Raji (cell line): ENCODE results near the gene ZNF280D.

ENCODE experiments used
- POLR2A ChIP-seq: IDR thresholded peaks from 2 replicates; pipeline ENCODE4 v1.6.1; 2011; ENCODE audit warnings: low read depth, low read length, control low read depth; ENCODE audit not compliant: insufficient read depth

The ZNF280D gene

GRCh38 chr15:56759450-56759845 lies 26.1 kb upstream of the ZNF280D start:
- no peak for TF ChIP-seq POLR2A

GRCh38 chr15:56758770-56759449 lies 25.6 kb upstream of the ZNF280D start:
- no peak for TF ChIP-seq POLR2A

- TF ChIP-seq POLR2A, result no peak
Measured at GRCh38 chr15:56757875-56758274, 24.6 kb upstream of the ZNF280D start.

GRCh38 chr15:56754772-56755370 lies 21.6 kb upstream of the ZNF280D start:
- no peak for TF ChIP-seq POLR2A

- no peak for TF ChIP-seq POLR2A
Measured at GRCh38 chr15:56752986-56753385, 19.7 kb upstream of the ZNF280D start.

- no peak for TF ChIP-seq POLR2A
Measured at GRCh38 chr15:56749982-56750381, 16.7 kb upstream of the ZNF280D start.

- TF ChIP-seq POLR2A, result no peak
Measured at GRCh38 chr15:56744701-56745683, 11.7 kb upstream of the ZNF280D start.

GRCh38 chr15:56741541-56741940 lies 8.2 kb upstream of the ZNF280D start:
- no peak for TF ChIP-seq POLR2A

- TF ChIP-seq POLR2A, result no peak
Measured at GRCh38 chr15:56739964-56740640, 6.8 kb upstream of the ZNF280D start.

- TF ChIP-seq POLR2A, result no peak
Measured at GRCh38 chr15:56739474-56739873, 6.2 kb upstream of the ZNF280D start.

- no peak for TF ChIP-seq POLR2A
Measured at GRCh38 chr15:56737791-56738190, 4.5 kb upstream of the ZNF280D start.

- TF ChIP-seq POLR2A, result no peak
Measured at GRCh38 chr15:56736881-56737707, 3.8 kb upstream of the ZNF280D start.

- TF ChIP-seq POLR2A, result no peak
Measured at GRCh38 chr15:56736308-56736707, 3.0 kb upstream of the ZNF280D start.

- no peak for TF ChIP-seq POLR2A
Measured at GRCh38 chr15:56735589-56735988, 2.3 kb upstream of the ZNF280D start.

- TF ChIP-seq POLR2A, result no peak
Measured at GRCh38 chr15:56734013-56734635, 815 bp upstream of the ZNF280D start.

GRCh38 chr15:56732886-56733135 lies 498 bp downstream of the ZNF280D start:
- no peak for TF ChIP-seq POLR2A
